Kidney epithelial cell (primary cell): Measurements from ENCODE around the gene KMT2E. TPM values are rescaled to one million over a fixed set of nuclear protein-coding genes. Genes with fewer than 3 reads are reported as not detected.
"Not testable (repeated sequence)": the region's sequence is repeated elsewhere in the genome, so short reads cannot be mapped to it uniquely, and the experiment has no call there.

Source experiments
- DNase-seq: peaks from one replicate; pipeline ENCODE4 v3.0.0-alpha.2; 2010; ENCODE audit warnings: low read depth
- H3K27me3 ChIP-seq: 2 replicates; pipeline ENCODE4 v1.6.0; 2011; ENCODE audit warnings: low read length; ENCODE audit not compliant: control insufficient read depth, insufficient read depth
- H3K36me3 ChIP-seq: 2 replicates; pipeline ENCODE4 v1.5.1; 2011; ENCODE audit warnings: low read length; ENCODE audit not compliant: control insufficient read depth, insufficient read depth
- H3K4me3 ChIP-seq: 2 replicates; pipeline ENCODE4 v1.5.1; 2011; ENCODE audit warnings: low read depth, mild to moderate bottlenecking, control low read depth, low read length
- total RNA-seq: library from RNA; depleted of rRNA; stranded (reverse); fragments of >200 nt; gene quantifications from 2 replicates; pipeline ENCODE4 v1.2.3, GENCODE V29; 2015
- TF ChIP-seq, protein P1 (sequence below): IDR thresholded peaks from 2 replicates; pipeline ENCODE4 v1.5.1; 2011; ENCODE audit warnings: mild to moderate bottlenecking, moderate library complexity, low read length, control low read depth, inconsistent platforms; ENCODE audit not compliant: insufficient read depth, poor library complexity, severe bottlenecking

KMT2E gene
- total RNA-seq, 1 donor from 2014 or later, result 36.3 TPM

- DNase-seq, result no peak
- Histone ChIP-seq H3K4me3 (no peak overlapping the region), H3K36me3 (no peaks in the 10 kb centered on the region), H3K27me3 (no peaks in the 10 kb centered on the region)
- TF ChIP-seq, protein P1, sequence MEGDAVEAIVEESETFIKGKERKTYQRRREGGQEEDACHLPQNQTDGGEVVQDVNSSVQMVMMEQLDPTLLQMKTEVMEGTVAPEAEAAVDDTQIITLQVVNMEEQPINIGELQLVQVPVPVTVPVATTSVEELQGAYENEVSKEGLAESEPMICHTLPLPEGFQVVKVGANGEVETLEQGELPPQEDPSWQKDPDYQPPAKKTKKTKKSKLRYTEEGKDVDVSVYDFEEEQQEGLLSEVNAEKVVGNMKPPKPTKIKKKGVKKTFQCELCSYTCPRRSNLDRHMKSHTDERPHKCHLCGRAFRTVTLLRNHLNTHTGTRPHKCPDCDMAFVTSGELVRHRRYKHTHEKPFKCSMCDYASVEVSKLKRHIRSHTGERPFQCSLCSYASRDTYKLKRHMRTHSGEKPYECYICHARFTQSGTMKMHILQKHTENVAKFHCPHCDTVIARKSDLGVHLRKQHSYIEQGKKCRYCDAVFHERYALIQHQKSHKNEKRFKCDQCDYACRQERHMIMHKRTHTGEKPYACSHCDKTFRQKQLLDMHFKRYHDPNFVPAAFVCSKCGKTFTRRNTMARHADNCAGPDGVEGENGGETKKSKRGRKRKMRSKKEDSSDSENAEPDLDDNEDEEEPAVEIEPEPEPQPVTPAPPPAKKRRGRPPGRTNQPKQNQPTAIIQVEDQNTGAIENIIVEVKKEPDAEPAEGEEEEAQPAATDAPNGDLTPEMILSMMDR, result no peak
Observed at GRCh38 chr7:105026750-105027149, 12.7 kb downstream of the KMT2E start.

GRCh38 chr7:105027176-105027853, 13.3 kb downstream of the KMT2E start:
- Histone ChIP-seq H3K36me3 (no peaks in the 10 kb centered on the region), H3K27me3 (no peaks in the 10 kb centered on the region), H3K4me3 (no peak overlapping the region)
- TF ChIP-seq, protein P1, result no peak
- DNase-seq, result no peak

GRCh38 chr7:105028004-105028403, 14.0 kb downstream of the KMT2E start:
- Histone ChIP-seq H3K4me3 (no peak overlapping the region), H3K36me3 (no peaks in the 10 kb centered on the region), H3K27me3 (no peaks in the 10 kb centered on the region)
- DNase-seq, result no peak
- TF ChIP-seq, protein P1, result no peak

- H3K27me3 ChIP-seq, DNase-seq, H3K4me3 ChIP-seq, H3K36me3 ChIP-seq: not testable (repeated sequence)
Observed at GRCh38 chr7:105028941-105029340, 14.9 kb downstream of the KMT2E start.

DNA sequence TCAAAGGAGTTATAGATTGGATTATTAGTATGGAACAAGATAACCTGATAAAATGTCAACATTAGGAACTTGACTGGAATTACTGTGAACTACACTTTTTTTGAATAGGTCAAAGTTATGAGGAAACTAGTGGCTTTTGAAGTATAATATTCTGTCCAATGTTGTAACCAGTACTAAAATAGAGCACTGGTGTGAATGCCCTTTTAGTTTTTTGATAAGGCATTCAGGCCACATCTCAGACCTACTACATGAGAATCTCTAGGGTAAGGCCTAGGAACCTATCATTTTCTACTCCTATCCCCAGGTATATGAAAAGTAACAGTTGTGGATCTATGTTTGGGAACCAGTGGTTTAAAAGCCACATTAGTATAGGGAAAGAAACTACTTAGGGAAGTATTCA, 16.4 kb downstream of the KMT2E start:
- no peaks in the 10 kb centered on the region for H3K36me3 ChIP-seq
- H3K4me3 ChIP-seq, result no peak overlapping the region
- H3K27me3 ChIP-seq, result no peaks in the 10 kb centered on the region
- DNase-seq, result no peak
- TF ChIP-seq, protein P1, result no peak

DNA sequence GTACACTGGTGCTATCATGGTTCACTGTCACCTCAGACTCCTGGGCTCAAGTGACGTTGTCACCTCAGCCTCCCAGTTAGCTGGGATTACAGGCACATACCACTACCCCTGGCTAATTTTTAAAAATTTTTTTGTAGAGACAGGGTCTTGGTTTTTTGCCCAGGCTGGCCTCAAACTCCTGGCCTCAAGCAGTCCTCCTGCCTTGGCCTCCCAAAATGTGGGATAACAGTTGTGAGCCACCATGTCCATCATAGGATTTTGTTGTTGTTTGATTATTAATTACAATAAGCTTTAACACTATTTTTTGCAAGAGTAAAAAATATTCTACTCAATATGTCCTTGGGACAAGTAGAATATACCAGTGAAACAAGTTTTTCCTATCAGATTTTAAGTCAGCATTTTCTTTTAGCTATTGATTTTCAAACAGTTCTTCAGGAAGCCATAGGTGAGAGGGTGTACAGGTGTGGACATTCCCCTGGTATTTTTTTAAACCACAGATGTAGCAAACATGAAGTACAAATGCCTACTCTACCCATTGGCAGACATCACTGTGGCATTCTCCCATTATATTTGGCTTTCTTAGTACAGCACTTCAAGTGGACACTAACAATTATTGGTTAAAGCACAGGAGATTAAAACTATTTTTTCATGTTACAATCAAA, 18.7 kb downstream of the KMT2E start:
- TF ChIP-seq, protein P1, result no peak
- Histone ChIP-seq H3K27me3 (no peaks in the 10 kb centered on the region), H3K36me3 (no peaks in the 10 kb centered on the region), H3K4me3 (no peak overlapping the region)
- no peak for DNase-seq
